GM12878 (cell line): ENCODE measurements around the gene HMOX1. TPM values are rescaled to one million over a fixed set of nuclear protein-coding genes. Genes with fewer than 3 reads are reported as not detected.

Experiments used
- ATAC-seq: fragments of 200-7000 bp; cut with Tn5 transposase; 3 replicates; pipeline ENCODE4 v1.9.1; 2020; ENCODE audit warnings: mild to moderate bottlenecking, moderate library complexity
- BruUV-seq: library from RNA; stranded (reverse); fragments of 400-500 nt; replicated peaks from 2 replicates; lab custom pipeline; 2021; lab: Mats Ljungman, UMichigan
- CTCF ChIA-PET: fragments of 300-600 bp; sonication (Branson Sonifier 250); formaldehyde crosslinking; extraction: SDS; loops from one replicate; lab custom pipeline; 2021; ENCODE audit warnings: inconsistent platforms; lab: Yijun Ruan, JAX
- POLR2A ChIA-PET: fragments of 350-600 bp; formaldehyde crosslinking; extraction: SDS; loops from one replicate; lab custom pipeline; 2021; ENCODE audit warnings: inconsistent platforms; lab: Charles Lee
- RAD21 ChIA-PET: fragments of 300-600 bp; sonication (Branson Sonifier 250); formaldehyde crosslinking; loops from one replicate; lab custom pipeline; 2023; ENCODE audit warnings: antibody characterized with exemption; ENCODE audit not compliant: unreplicated experiment; lab: Charles Lee
- SMC1A ChIA-PET: fragments of 300-600 bp; sonication (Branson Sonifier 250); formaldehyde crosslinking; loops from one replicate; lab custom pipeline; 2023; ENCODE audit not compliant: unreplicated experiment, uncharacterized antibody; lab: Charles Lee
- DNase-seq: peaks from one replicate; pipeline ENCODE4 v3.0.0-alpha.2; 2011; ENCODE audit warnings: low read depth, low spot score
- FAIRE-seq: peaks from 3 replicates; lab custom pipeline; 2011; peaks lifted over from hg19 to GRCh38; lab: Jason Lieb, UNC
- H2AFZ ChIP-seq: 2 replicates; pipeline ENCODE4 v1.6.0; 2011; ENCODE audit warnings: low read depth, low read length, control low read depth; ENCODE audit not compliant: control insufficient read depth
- H3K27ac ChIP-seq: 2 replicates; pipeline ENCODE4 v1.5.1; 2011; ENCODE audit warnings: control low read depth; ENCODE audit not compliant: control insufficient read depth, insufficient read depth
- H3K27me3 ChIP-seq, 2 experiments: replicated peaks in 1 of 2; 2 replicates each; pipeline versions ENCODE4 v1.6.0 to v1.6.1; 2011; ENCODE audit warnings: low read length in 1 of 2; ENCODE audit not compliant: control insufficient read depth in 2 of 2, insufficient read depth in 2 of 2
- H3K36me3 ChIP-seq, 2 experiments: 2 replicates each; pipeline ENCODE4 v1.5.1; 2011; ENCODE audit warnings: low read length in 1 of 2; ENCODE audit not compliant: control insufficient read depth in 2 of 2, insufficient read depth in 2 of 2
- H3K4me1 ChIP-seq: 2 replicates; pipeline ENCODE4 v1.6.1; 2011; ENCODE audit warnings: mild to moderate bottlenecking, low read length, moderate library complexity, mixed read lengths; ENCODE audit not compliant: control insufficient read depth, insufficient read depth
- H3K4me2 ChIP-seq: 2 replicates; pipeline ENCODE4 v1.6.0; 2011; ENCODE audit warnings: control low read depth; ENCODE audit not compliant: control insufficient read depth, insufficient read depth
- H3K4me3 ChIP-seq: fragments of 200-600 bp; sonication (generic); 2 replicates; pipeline ENCODE4 v1.5.1; 2016
- H3K79me2 ChIP-seq: 2 replicates; pipeline ENCODE4 v1.6.0; 2011; ENCODE audit warnings: low read length; ENCODE audit not compliant: control insufficient read depth, insufficient read depth
- H3K9ac ChIP-seq: 2 replicates; pipeline ENCODE4 v1.8.0; 2011; ENCODE audit warnings: low read length, control low read depth, mixed read lengths; ENCODE audit not compliant: control insufficient read depth, insufficient read depth
- H3K9me3 ChIP-seq: replicated peaks from 3 replicates; pipeline ENCODE4 v1.5.1; 2011; ENCODE audit warnings: mild to moderate bottlenecking, low read length; ENCODE audit not compliant: control insufficient read depth, insufficient read depth
- H4K20me1 ChIP-seq: 2 replicates; pipeline ENCODE4 v1.6.0; 2011; ENCODE audit not compliant: control insufficient read depth, insufficient read depth
- BHLHE40 ChIP-seq, 2 experiments: fragments of 450-650 bp in 1 of 2; IDR thresholded peaks; 2 replicates each; pipeline ENCODE4 v1.6.1; 2011 to 2017; ENCODE audit warnings: low read depth in 2 of 2, borderline replicate concordance in 1 of 2, improper control_type of control experiment in 1 of 2, low read length in 1 of 2, mild to moderate bottlenecking in 1 of 2
- MEF2A ChIP-seq: IDR thresholded peaks from 2 replicates; pipeline ENCODE4 v1.6.1; 2011; ENCODE audit warnings: low read depth, mild to moderate bottlenecking, low read length, moderate library complexity; ENCODE audit not compliant: insufficient read depth
- MLLT1 ChIP-seq: fragments of 450-650 bp; IDR thresholded peaks from 2 replicates; pipeline ENCODE4 v1.6.1; 2016; ENCODE audit warnings: mild to moderate bottlenecking
- NFXL1 ChIP-seq: fragments of 450-650 bp; IDR thresholded peaks from 2 replicates; pipeline ENCODE4 v1.6.1; 2017; ENCODE audit warnings: antibody characterized with exemption, mild to moderate bottlenecking, borderline replicate concordance
- NFYA ChIP-seq: IDR thresholded peaks from 2 replicates; pipeline ENCODE4 v1.6.1; 2011; ENCODE audit warnings: low read depth, mild to moderate bottlenecking, low read length, improper control_type of control experiment, borderline replicate concordance
- NFYB ChIP-seq: IDR thresholded peaks from 2 replicates; pipeline ENCODE4 v1.6.1; 2011; ENCODE audit warnings: low read depth, mild to moderate bottlenecking, low read length, improper control_type of control experiment, moderate library complexity; ENCODE audit not compliant: insufficient read depth
- PML ChIP-seq: IDR thresholded peaks from 2 replicates; pipeline ENCODE4 v1.6.1; 2012; ENCODE audit warnings: low read length, inconsistent platforms
- POLR2A ChIP-seq: IDR thresholded peaks from 2 replicates; pipeline ENCODE4 v1.6.1; 2011; ENCODE audit warnings: low read depth, mild to moderate bottlenecking, low read length
- ZSCAN29 ChIP-seq: fragments of 450-650 bp; IDR thresholded peaks from 2 replicates; pipeline ENCODE4 v1.6.1; 2017; ENCODE audit warnings: mild to moderate bottlenecking, moderate library complexity
- ZZZ3 ChIP-seq: IDR thresholded peaks from 2 replicates; pipeline ENCODE4 v1.6.1; 2011; ENCODE audit warnings: low read depth; ENCODE audit not compliant: control insufficient read depth, insufficient read length
- WGBS: methylation state at CpG from one replicate; pipeline ENCODE4 v1.1.6; 2016; ENCODE audit warnings: low lambda C conversion rate; ENCODE audit not compliant: insufficient replicate concordance, insufficient coverage; ENCODE audit errors: missing lambda C conversion rate; 5-methylcytosine and 5-hydroxymethylcytosine counted together
- in situ Hi-C: fragments of 300-500 bp; cut with MboI; formaldehyde crosslinking; loops from 9 replicates; pipeline ENCODE4 v1.14.3; 2018; ENCODE audit warnings: mixed read lengths
- intact Hi-C: fragments of 100-400 bp; cut with micrococcal nuclease; formaldehyde crosslinking; loops from one replicate; pipeline ENCODE4 v1.14.2; 2022; ENCODE audit not compliant: unreplicated experiment
- polyA plus RNA-seq, 11 experiments: library from polyadenylated mRNA; depleted of rRNA in 4 of 11; unstranded in 6 of 11; stranded (reverse) in 5 of 11; fragments of >200 nt; fragmentation: Nextera tagmentation in 4 of 11; fragmentation: Illumina TruSeq in 1 of 11; extraction: Ambion mirVana in 4 of 11; extraction: Trizol in 1 of 11; gene quantifications; 1 replicate in 1 of 11; 2 replicates in 10 of 11; pipeline versions ENCODE4 v1.2.1 to v1.2.3, GENCODE V29; 2011 to 2016; ENCODE audit warnings: inconsistent platforms in 2 of 11, missing spikeins in 2 of 11, low read depth in 1 of 11
- total RNA-seq, 4 experiments: library from RNA; depleted of rRNA in 3 of 4; stranded (reverse); fragments of >200 nt in 3 of 4; fragmentation: Illumina TruSeq in 1 of 4; extraction: Trizol in 1 of 4; gene quantifications; 2 replicates each; pipeline versions ENCODE4 v1.2.1 to v1.2.3, GENCODE V29; 2013 to 2021

The HMOX1 gene
- total and polyA plus RNA-seq, 10 of the 15 experiments (the other 5 are each of a cell fraction or from before 2014, with no cell fraction given): 1.5 to 36.7 (median 18.8) TPM

DNA sequence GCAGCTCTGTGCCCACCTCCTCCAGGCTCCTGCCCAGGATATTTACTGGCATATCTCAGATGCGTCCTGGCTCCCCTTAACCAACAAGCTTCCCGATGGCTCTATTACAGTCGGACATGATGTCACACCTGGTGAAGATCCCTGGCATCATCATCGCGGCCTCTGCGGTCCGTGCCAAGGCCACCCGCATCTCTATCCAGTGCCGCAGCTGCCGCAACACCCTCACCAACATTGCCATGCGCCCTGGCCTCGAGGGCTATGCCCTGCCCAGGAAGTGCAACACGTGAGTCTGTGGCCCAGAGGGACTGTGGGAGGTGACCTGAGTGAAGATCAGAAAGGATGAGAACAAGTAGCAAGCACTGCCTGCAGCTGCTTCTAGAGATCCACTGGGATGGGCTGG, 25.5 kb downstream of the HMOX1 start:
- ChIA-PET POLR2A (interaction anchor here (1.0 kb wide), 1 partner anchor 104 kb away, joined by 3 read pairs; no protein-coding TSS in a partner anchor), RAD21 (no interaction called here), SMC1A (interaction anchor here (1.0 kb wide), 1 partner anchor 55 kb away, joined by 3 read pairs; no protein-coding TSS in a partner anchor), CTCF (interaction anchor here (1.8 kb wide), 1 partner anchor 9 kb away, joined by 5 read pairs; no protein-coding TSS in a partner anchor)
- ATAC-seq (no peak), FAIRE-seq (no peak), DNase-seq (no peak)
- peaks cover 28% of the 10 kb centered on the region for H3K4me1 ChIP-seq
- H2AFZ ChIP-seq: no peak overlapping the region
- H3K79me2 ChIP-seq: peaks cover 20% of the 10 kb centered on the region
- no peak overlapping the region for H3K27ac ChIP-seq
- H3K36me3 ChIP-seq: peaks cover 21 to 26% of the 10 kb centered on the region in 2 experiments; a peak in 3 of 4 replicates
- no peak overlapping the region for H3K9ac ChIP-seq
- H3K27me3 ChIP-seq: no peaks in the 10 kb centered on the region
- no TSS peak for BruUV-seq
- no peak overlapping the region for H3K4me3 ChIP-seq
- TF ChIP-seq ZSCAN29 (no peak), ZZZ3 (no peak), MEF2A (no peak), BHLHE40 (IDR thresholded peaks at IDR 0.05; ENCODE audit: borderline replicate concordance in 1 of 2, low read depth in 2 of 2, low read length in 1 of 2) (peak in 1 of 2 experiments; percentile 43; a peak in 2 of 4 replicates), NFYA (no peak), PML (no peak), NFYB (no peak), MLLT1 (no peak), POLR2A (0 out of 2 replicates have a peak, but pooled peaks have one; percentile 21), NFXL1 (no peak)
- H3K4me2 ChIP-seq: no peak overlapping the region
- H4K20me1 ChIP-seq: no peaks in the 10 kb centered on the region
- intact Hi-C loops (no loop called here), in situ Hi-C loops (loop anchor here (10.0 to 25.0 kb wide), 2 partner anchors 282 to 1106 kb away; partner anchors contain the start of gene FOXRED2)
- H3K9me3 ChIP-seq: no peaks in the 10 kb centered on the region
- WGBS: 91% methylated on average over 13 of the region's 13 CpGs
